Natural killer cell treated with Interleukin-12 subunit alpha and Interleukin-12 subunit beta and Interleukin-15 and Interleukin-18, amount 100 ng/mL, for 72 hours (primary cell): ENCODE measurements around the gene L1CAM. TPM values are rescaled to one million over a fixed set of nuclear protein-coding genes. Genes with fewer than 3 reads are reported as not detected.

Experiments
- ATAC-seq, 2 donors: fragments of 150-1000 bp; cut with Tn5 transposase in 1 of 2; sonication (Bioruptor Pico), chemical (Tn5 transposase) in 1 of 2; 2 replicates each; pipeline ENCODE4 v1.10.0; 2021
- DNase-seq: peaks from one replicate; pipeline ENCODE4 v3.0.0; 2022; ENCODE audit warnings: low spot score
- H3K27ac Mint-ChIP-seq, 2 donors: 1 replicate in 1 of 2; 2 replicates in 1 of 2; pipeline ENCODE4 v1.8.0; 2022; ENCODE audit warnings: mixed read lengths in 2 of 2, mild to moderate bottlenecking in 1 of 2, moderate library complexity in 1 of 2
- H3K27me3 Mint-ChIP-seq, 2 donors: 1 replicate in 1 of 2; 2 replicates in 1 of 2; pipeline ENCODE4 v1.8.0; 2022; ENCODE audit warnings: mixed read lengths in 2 of 2
- H3K36me3 Mint-ChIP-seq: one replicate; pipeline ENCODE4 v1.8.0; 2022; ENCODE audit warnings: mixed read lengths
- H3K4me1 Mint-ChIP-seq, 2 donors: 1 replicate in 1 of 2; 2 replicates in 1 of 2; pipeline ENCODE4 v1.8.0; 2022; ENCODE audit warnings: low read depth in 2 of 2, mixed read lengths in 2 of 2, mild to moderate bottlenecking in 1 of 2
- H3K4me3 Mint-ChIP-seq: one replicate; pipeline ENCODE4 v1.8.0; 2022; ENCODE audit warnings: mixed read lengths
- H3K9me3 Mint-ChIP-seq: 2 replicates; pipeline ENCODE4 v1.8.0; 2022; ENCODE audit warnings: mixed read lengths
- total RNA-seq, 2 donors: library from RNA; stranded (reverse); gene quantifications; one replicate each; pipeline ENCODE4 v1.2.3, GENCODE V29; 2022

L1CAM gene
- total RNA-seq, 2 donors from 2014 or later, result 0.74 to 1.2 TPM

DNA sequence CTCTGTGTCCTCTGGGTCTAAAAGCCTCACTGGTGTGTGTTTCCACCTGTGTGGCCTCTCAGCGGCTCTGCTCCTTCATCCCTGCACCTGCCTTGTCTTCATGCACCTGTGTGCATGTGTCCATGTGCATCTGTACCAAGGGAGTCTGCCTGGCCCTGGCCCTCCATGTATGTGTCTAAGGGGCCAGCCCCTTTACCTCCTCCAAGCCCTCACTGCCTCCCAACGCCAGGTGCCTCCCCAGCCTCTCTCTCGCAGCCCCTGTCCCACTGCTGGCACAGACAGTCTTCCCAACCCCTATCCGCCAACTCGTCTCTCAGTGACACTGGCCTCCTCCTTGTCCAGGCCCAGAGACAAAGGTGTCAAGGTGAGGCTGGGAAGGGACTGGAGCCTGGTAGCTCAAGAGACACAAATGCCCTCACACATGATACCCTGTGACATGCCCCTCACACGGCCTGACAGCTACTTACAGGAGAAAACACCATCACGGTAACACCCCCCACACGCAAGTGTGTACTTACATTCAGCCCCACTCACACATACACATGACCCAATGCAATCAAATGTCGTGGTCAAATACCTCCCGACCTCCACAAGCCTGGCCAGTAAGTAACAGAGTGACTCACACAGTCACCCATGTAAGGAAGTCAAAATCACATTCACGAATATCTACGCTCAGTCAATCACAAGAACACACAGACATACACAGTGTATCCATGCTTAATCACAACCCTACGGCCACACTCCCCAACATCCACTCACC, 11.4 kb downstream of the L1CAM start:
- no peak overlapping the region for H3K4me3 Mint-ChIP-seq
- DNase-seq (no peak), ATAC-seq (no peak)
- H3K9me3 Mint-ChIP-seq, result no peaks in the 10 kb centered on the region
- no peaks in the 10 kb centered on the region for H3K36me3 Mint-ChIP-seq
- H3K27me3 Mint-ChIP-seq, result peaks cover 14 to 26% of the 10 kb centered on the region in 2 donors
- peak overlapping the region in 1 of 2 donors; percentile 16 for H3K27ac Mint-ChIP-seq
- H3K4me1 Mint-ChIP-seq, result peaks cover 0 to 23% of the 10 kb centered on the region in 2 donors

DNA sequence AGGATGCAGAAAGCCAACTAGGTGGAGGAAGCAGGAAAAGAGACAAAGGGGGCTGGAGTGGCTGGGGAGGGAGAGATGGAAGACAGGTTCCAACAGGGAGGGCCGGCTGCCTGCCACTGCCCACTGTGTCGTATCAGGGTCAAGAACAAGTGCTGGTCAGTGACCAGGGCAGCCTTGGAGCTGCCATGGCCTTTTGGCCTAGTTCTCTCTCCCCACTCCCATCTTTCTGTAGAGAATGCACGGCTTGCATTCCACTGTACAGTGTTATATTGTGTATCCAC, 11.9 kb downstream of the L1CAM start:
- no peak overlapping the region for H3K27ac Mint-ChIP-seq
- no peak for ATAC-seq

DNA sequence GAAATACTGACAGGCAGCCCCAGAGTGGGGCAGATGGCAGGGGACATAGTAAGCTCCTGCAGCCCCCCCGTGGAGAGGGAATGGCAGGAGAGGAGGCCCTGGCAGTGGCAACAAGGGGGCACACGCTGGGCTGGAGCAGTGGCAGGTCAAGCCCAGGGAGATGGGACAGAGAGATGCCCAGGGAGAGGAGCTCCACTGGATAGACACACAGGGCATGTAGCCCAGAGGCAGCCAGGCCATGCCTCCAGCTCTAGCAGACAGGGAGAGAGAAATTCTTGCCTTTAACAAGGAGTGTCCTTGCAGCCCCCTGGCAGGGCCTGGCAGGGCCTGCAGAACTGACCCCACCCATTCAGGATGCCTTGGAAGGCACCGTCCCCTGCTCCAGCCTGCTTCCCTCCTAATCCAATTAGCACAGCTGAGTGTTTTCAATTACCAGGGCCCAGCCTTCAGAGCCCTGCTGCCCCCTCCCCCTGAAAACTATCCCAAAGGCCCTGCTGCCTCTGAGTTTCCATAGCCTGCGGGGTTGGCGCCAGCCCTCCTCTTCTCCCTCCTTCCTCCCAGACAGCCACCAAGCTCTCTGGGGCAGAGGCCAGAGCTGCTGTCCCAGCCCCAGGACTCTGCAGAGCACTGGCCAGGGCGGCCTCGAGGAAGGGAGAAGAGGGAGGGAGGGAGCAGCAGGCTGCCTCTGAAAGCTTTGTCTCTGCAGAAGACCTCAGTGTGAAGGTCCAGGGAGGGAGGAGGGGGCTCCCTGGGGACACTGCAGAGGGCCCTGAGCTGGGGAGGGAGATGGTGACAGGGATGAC, 12.5 kb downstream of the L1CAM start:
- Mint-ChIP-seq H3K27me3 (peaks cover 6 to 18% of the 10 kb centered on the region in 2 donors), H3K4me3 (no peak overlapping the region), H3K27ac (no peak overlapping the region), H3K9me3 (no peaks in the 10 kb centered on the region), H3K4me1 (peaks cover 0 to 16% of the 10 kb centered on the region in 2 donors), H3K36me3 (no peaks in the 10 kb centered on the region)
- ATAC-seq (no peak), DNase-seq (no peak)

More for the DNA sequence above, 11.9 kb downstream of the L1CAM start:
- H3K4me3 Mint-ChIP-seq, result no peak overlapping the region
- H3K9me3 Mint-ChIP-seq, result no peaks in the 10 kb centered on the region
- no peaks in the 10 kb centered on the region for H3K36me3 Mint-ChIP-seq
- no peak for DNase-seq
- H3K4me1 Mint-ChIP-seq, result peaks cover 0 to 19% of the 10 kb centered on the region in 2 donors
- H3K27me3 Mint-ChIP-seq, result peaks cover 9 to 21% of the 10 kb centered on the region in 2 donors

DNA sequence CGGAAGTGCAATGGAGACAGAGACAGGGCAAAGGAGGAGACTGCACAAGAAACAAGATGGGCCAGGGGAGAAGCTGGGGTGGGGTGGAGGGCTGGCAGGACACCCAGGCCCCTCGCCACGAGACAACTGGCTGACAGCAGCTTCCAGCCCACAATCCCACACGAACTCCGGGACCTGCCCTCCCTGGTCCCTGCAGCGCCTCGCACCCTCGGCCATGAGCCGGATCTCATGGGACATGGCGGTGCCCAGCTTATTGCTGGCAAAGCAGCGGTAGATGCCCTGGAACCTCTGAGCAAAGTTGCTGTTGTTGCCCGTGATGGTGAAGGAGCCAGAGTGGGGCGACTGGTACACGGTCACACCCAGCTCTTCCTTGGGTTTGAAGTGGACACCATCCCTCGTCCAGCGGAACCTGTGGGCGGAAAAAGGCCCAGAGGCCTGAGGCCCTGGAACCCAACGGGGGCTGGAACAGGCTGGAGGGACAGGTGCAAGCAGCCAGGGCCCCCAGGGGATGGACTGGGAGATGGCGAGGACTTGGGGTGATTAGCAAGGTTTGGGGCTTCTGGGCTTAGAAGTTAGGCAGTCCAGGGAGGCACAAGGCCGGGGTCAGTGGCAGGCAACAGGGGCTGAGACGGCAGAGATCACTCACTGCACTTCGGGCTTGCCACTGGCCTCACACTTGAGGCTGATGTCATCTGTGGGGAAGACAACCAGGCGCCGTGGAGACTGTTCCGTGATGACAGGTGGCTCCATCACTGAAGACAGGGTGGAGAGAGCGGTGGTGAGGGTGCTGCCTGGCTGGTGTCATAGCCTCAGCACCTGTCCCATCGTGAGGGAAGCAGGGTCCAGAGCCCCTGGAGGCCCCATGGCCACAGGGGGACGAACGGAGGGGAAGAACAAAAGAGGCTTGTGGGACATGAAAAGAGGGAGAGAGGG, 13.8 kb downstream of the L1CAM start:
- no peak overlapping the region for H3K27ac Mint-ChIP-seq
- peaks cover 0 to 10% of the 10 kb centered on the region in 2 donors for H3K4me1 Mint-ChIP-seq
- no peaks in the 10 kb centered on the region for H3K9me3 Mint-ChIP-seq
- H3K27me3 Mint-ChIP-seq, result peaks cover 6 to 11% of the 10 kb centered on the region in 2 donors
- ATAC-seq (no peak), DNase-seq (no peak)
- H3K4me3 Mint-ChIP-seq, result no peak overlapping the region
- no peaks in the 10 kb centered on the region for H3K36me3 Mint-ChIP-seq

DNA sequence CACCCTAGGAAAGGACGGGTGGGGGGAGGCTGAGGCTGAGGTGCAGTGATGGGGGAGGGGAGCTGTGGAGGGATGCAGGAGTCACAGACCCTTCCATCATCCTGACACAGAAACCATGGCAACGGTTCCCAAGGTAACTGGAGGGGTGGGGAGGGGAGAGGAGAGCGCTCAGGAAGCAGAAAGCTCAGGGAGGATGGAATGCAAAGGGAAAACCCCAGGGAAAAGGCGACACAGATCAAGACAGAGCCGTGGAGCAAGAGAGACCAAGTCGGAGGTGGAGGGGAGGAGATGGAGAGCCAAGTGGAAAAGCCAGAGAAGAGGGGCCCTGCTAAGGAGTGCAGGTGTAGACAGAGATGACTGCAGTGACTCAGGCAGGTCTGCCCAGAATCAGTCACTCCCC, 14.5 kb downstream of the L1CAM start:
- Mint-ChIP-seq H3K36me3 (no peaks in the 10 kb centered on the region), H3K27ac (no peak overlapping the region), H3K9me3 (no peaks in the 10 kb centered on the region), H3K4me1 (peaks cover 0 to 10% of the 10 kb centered on the region in 2 donors), H3K4me3 (no peak overlapping the region), H3K27me3 (peaks cover 5 to 11% of the 10 kb centered on the region in 2 donors)
- DNase-seq (no peak), ATAC-seq (no peak)

DNA sequence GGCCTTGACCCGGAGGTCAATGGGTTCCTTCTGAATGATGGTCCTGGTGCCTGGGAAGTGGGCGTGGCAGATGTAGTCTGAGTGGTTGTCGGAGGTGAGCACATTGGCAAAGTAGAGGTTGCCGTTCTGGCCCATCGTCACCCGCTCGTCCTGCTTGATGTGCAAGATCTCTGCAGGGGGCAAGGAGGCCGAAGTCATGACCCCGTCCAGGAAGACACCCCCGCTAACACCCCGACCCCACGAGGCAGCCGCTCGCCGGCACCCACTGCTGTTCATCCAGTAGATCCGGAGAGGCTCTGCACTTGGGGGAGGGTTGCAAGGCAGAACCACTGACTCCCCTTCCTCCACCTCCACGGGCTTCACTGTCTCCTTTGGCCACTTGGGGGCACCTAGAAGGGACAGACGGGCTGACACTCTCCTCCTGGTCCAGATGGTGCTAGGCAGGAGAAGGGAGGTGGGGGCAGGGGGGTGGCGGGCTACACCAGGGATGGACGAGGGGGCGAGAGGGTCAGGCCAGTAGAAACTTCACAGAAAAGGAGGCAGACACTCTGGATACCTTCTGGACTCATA, 15.1 kb downstream of the L1CAM start:
- no peaks in the 10 kb centered on the region for H3K36me3 Mint-ChIP-seq
- ATAC-seq (no peak), DNase-seq (no peak)
- peaks cover 0 to 5% of the 10 kb centered on the region in 2 donors for H3K4me1 Mint-ChIP-seq
- H3K9me3 Mint-ChIP-seq, result no peaks in the 10 kb centered on the region
- peaks cover 0 to 6% of the 10 kb centered on the region in 2 donors for H3K27me3 Mint-ChIP-seq
- H3K27ac Mint-ChIP-seq, result no peak overlapping the region
- no peak overlapping the region for H3K4me3 Mint-ChIP-seq

DNA sequence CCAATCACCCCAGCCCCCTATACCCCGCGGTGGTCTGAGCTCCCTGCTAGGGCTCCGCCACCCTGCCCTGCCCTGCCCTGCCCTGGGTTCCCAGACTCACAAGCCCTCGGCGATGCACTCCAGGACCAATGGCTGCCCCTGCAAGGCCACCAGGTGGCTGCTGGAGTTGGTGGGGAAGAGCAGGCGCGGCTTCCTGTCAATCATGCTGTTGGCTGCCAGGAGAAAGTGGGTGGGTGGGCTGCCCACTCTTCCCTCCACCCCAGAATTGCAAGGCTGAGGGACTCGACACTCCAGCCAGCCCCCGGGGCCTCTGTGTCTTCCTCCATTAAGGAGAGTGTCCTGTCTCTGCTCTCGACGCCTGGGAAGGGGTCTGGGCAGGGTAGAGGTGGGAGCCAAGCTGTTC, 15.7 kb downstream of the L1CAM start:
- no peak overlapping the region for H3K4me3 Mint-ChIP-seq

DNA sequence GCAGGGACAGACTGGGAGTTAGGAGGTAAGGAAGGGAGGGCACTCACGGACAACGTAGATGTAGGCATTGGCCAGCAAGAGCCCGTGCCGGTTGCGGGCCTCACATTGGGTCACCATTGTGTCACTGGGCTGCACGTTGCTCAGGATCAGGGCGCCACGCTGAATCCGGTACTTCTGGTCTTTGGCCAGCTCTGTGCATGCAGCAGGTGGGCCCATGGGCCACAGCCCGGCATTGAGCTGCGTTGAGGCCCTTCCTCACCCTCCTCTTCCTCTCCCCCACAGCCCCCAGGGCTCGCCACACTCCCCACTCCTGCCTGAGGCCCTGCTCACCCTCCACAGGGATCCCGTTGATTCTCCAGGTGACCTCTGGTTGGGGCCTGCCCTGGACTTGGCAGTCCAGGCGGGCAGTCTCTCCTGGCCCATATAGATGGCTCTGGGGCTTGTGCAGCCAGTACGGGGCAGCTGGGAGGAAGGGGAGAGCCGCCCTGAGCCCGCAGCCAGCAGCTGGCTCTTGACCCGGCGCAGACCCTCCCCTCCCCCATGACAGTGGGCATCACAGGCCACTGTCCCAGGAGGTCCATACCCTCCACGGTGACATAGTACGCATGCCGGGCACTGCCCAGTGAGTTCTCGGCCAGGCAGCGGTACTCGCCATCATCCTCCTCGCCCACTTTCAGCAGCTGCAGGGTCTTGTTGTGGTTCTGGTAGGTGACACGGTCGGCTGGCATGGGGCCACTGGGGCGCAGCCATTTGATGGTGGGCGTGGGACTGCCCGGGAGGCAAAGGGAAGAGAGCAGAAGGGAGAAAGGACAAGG, 16.3 kb downstream of the L1CAM start:
- Mint-ChIP-seq H3K27me3 (peaks cover 0 to 6% of the 10 kb centered on the region in 2 donors), H3K36me3 (no peaks in the 10 kb centered on the region), H3K9me3 (no peaks in the 10 kb centered on the region), H3K27ac (no peak overlapping the region), H3K4me3 (no peak overlapping the region), H3K4me1 (peaks cover 0 to 1% of the 10 kb centered on the region in 2 donors)
- DNase-seq, result peak; percentile 37
- ATAC-seq, result no peak

More for the DNA sequence above, 15.7 kb downstream of the L1CAM start:
- DNase-seq (peak; percentile 50), ATAC-seq (no peak)
- peaks cover 0 to 5% of the 10 kb centered on the region in 2 donors for H3K4me1 Mint-ChIP-seq
- H3K27ac Mint-ChIP-seq, result no peak overlapping the region
- H3K27me3 Mint-ChIP-seq, result peaks cover 0 to 6% of the 10 kb centered on the region in 2 donors
- no peaks in the 10 kb centered on the region for H3K36me3 Mint-ChIP-seq
- no peaks in the 10 kb centered on the region for H3K9me3 Mint-ChIP-seq

DNA sequence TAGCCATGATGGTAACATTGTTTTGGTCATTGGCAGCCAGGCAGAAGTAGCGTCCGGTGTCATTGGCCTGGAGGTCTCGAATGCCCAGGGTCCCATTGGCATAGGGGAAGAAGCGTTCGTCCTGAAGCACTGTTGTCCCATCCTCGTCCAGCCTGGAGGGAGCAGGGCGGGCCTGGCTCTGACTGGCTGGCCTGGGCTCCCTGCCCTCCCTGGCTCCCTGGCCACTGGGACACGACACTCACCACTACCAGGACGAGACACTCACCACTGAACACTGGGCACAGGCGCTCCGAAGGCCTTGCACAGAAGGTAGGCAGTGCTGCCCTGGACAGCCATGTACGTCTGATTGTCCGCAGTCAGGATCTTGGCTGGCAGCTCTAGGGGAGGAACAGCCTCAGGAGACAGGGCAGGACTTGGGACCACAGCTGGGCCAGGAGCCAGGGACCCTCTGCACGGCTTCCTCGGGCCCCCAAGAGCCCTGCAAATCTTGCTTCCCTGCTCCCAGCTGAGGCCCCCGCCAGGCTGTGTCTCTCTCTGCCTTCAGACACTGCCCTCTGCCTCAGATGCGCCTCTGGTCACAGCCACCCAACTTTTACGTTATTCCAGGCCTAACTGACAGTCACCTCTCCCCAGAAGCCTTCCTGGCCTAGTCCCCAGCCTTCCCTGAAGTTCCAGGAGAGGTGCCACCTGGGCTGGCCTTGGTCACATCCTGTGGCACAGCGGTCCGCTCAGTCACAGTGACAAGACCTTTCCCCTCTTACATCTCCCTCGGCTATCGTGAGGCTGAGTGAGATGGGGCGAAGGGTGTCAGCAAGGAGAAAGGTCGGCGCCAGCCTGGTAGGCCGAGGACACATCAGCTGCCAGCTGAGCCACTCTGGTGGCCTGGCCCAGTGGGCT, 17.1 kb downstream of the L1CAM start:
- DNase-seq (peak; percentile 37), ATAC-seq (no peak)
- Mint-ChIP-seq H3K4me1 (no peaks in the 10 kb centered on the region), H3K36me3 (no peaks in the 10 kb centered on the region), H3K4me3 (no peak overlapping the region), H3K9me3 (no peaks in the 10 kb centered on the region), H3K27me3 (peaks cover 0 to 6% of the 10 kb centered on the region in 2 donors), H3K27ac (no peak overlapping the region)

DNA sequence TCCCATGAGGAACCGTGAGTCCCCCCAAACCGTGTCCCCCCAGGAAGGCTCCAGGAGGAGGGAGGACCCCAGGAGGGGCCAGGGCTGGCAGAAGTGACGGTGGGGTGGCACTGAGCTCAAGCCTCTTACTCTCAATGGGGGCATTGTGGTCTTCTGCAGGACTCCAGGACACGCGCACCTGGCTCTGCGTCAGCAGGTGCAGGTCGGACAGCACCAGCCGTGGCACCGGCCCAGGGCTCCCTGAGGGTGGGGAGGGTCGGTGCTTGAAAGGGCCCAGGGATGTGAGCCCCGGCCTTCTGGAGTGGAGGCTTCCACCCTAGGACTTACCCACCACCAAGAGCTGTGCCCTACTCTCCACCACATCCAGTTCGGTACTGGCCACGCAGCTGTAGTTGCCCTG, 18.3 kb downstream of the L1CAM start:
- Mint-ChIP-seq H3K4me3 (no peak overlapping the region), H3K36me3 (no peaks in the 10 kb centered on the region), H3K9me3 (no peaks in the 10 kb centered on the region), H3K27me3 (peaks cover 0 to 4% of the 10 kb centered on the region in 2 donors), H3K4me1 (no peaks in the 10 kb centered on the region), H3K27ac (no peak overlapping the region)
- DNase-seq (no peak), ATAC-seq (no peak)

DNA sequence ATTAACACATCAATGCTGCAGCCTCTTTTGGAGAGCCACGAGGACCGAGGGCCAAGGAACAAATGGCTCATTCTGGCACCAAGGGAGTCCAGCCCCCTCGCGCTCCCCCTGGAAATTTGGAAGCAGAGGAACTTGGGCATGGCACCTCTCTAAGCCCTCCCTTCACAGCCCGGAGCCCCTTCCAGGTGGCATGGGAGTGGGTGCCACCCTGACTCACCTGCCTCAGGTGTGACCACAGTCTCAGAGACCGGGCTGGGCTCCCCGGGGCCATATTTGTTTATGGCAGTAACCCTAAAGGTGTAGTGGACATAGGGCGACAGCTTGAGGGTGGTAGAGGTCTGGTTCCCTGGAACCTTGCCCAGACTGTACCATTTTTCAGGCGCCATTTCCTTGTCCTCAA, 18.8 kb downstream of the L1CAM start:
- H3K27ac Mint-ChIP-seq, result no peak overlapping the region
- no peaks in the 10 kb centered on the region for H3K36me3 Mint-ChIP-seq
- no peaks in the 10 kb centered on the region for H3K4me1 Mint-ChIP-seq
- ATAC-seq (no peak), DNase-seq (no peak)
- no peaks in the 10 kb centered on the region for H3K9me3 Mint-ChIP-seq
- H3K4me3 Mint-ChIP-seq, result no peak overlapping the region
- peaks cover 0 to under 1% of the 10 kb centered on the region in 2 donors for H3K27me3 Mint-ChIP-seq
